H9 (cell line): ENCODE data around the gene RFTN2. TPM values are rescaled to one million over a fixed set of nuclear protein-coding genes. Genes with fewer than 3 reads are reported as not detected.

Experiments
- DNase-seq: peaks from one replicate; pipeline ENCODE4 v3.0.0-alpha.2; 2017
- H2AFZ ChIP-seq: one replicate; pipeline ENCODE4 v1.6.1; 2013; ENCODE audit warnings: mild to moderate bottlenecking, low read length, control low read depth, moderate library complexity
- H2AK5ac ChIP-seq: 2 replicates; pipeline ENCODE4 v1.6.1; 2013; ENCODE audit warnings: low read length, control low read depth, mixed read lengths; ENCODE audit not compliant: insufficient read length
- H2BK120ac ChIP-seq: one replicate; pipeline ENCODE4 v1.6.1; 2013; ENCODE audit warnings: low read depth, mild to moderate bottlenecking, low read length, control low read depth, inconsistent platforms; ENCODE audit not compliant: poor library complexity, severe bottlenecking
- H2BK12ac ChIP-seq: 2 replicates; pipeline ENCODE4 v1.6.1; 2013; ENCODE audit warnings: low read length, control low read depth, mixed read lengths, low read depth; ENCODE audit not compliant: insufficient read length
- H2BK15ac ChIP-seq: 2 replicates; pipeline ENCODE4 v1.6.1; 2013; ENCODE audit warnings: low read depth, low read length, control low read depth
- H2BK20ac ChIP-seq: one replicate; pipeline ENCODE4 v1.6.1; 2013; ENCODE audit warnings: low read depth, mild to moderate bottlenecking, low read length, control low read depth, inconsistent platforms; ENCODE audit not compliant: poor library complexity, severe bottlenecking
- H2BK5ac ChIP-seq: 2 replicates; pipeline ENCODE4 v1.6.1; 2013; ENCODE audit warnings: low read length, control low read depth, mixed read lengths; ENCODE audit not compliant: insufficient read length
- H3K14ac ChIP-seq: 2 replicates; pipeline ENCODE4 v1.6.1; 2013; ENCODE audit warnings: low read length, control low read depth; ENCODE audit not compliant: insufficient read depth
- H3K18ac ChIP-seq: 2 replicates; pipeline ENCODE4 v1.6.1; 2013; ENCODE audit warnings: low read depth, mild to moderate bottlenecking, mixed read lengths, low read length, control low read depth; ENCODE audit not compliant: insufficient read length
- H3K23ac ChIP-seq: 2 replicates; pipeline ENCODE4 v1.6.1; 2013; ENCODE audit warnings: low read length, control low read depth, mixed read lengths, low read depth; ENCODE audit not compliant: insufficient read length
- H3K23me2 ChIP-seq: 2 replicates; pipeline ENCODE4 v1.6.1; 2013; ENCODE audit warnings: low read depth, mild to moderate bottlenecking, mixed read lengths, low read length, control low read depth; ENCODE audit not compliant: insufficient read length, poor library complexity, severe bottlenecking
- H3K27ac ChIP-seq: 2 replicates; pipeline ENCODE4 v1.5.1; 2013; ENCODE audit warnings: low read length, control low read depth, mixed read lengths, low read depth; ENCODE audit not compliant: insufficient read length
- H3K27me3 ChIP-seq: 2 replicates; pipeline ENCODE4 v1.6.1; 2013; ENCODE audit warnings: low read length, control low read depth, inconsistent platforms; ENCODE audit not compliant: insufficient read depth
- H3K4ac ChIP-seq: 2 replicates; pipeline ENCODE4 v1.6.1; 2013; ENCODE audit warnings: low read depth, mild to moderate bottlenecking, control low read depth, inconsistent platforms, low read length, moderate library complexity
- H3K4me1 ChIP-seq: 2 replicates; pipeline ENCODE4 v1.6.1; 2013; ENCODE audit warnings: low read length, control low read depth, inconsistent platforms; ENCODE audit not compliant: insufficient read depth
- H3K4me2 ChIP-seq: 2 replicates; pipeline ENCODE4 v1.6.1; 2013; ENCODE audit warnings: low read length, control low read depth, mixed read lengths; ENCODE audit not compliant: insufficient read length, insufficient read depth
- H3K56ac ChIP-seq: 2 replicates; pipeline ENCODE4 v1.6.1; 2013; ENCODE audit warnings: low read depth, mild to moderate bottlenecking, mixed read lengths, low read length, control low read depth; ENCODE audit not compliant: insufficient read length
- H3K79me1 ChIP-seq: 2 replicates; pipeline ENCODE4 v1.6.1; 2013; ENCODE audit warnings: low read depth, mild to moderate bottlenecking, moderate library complexity, low read length, control low read depth, inconsistent platforms; ENCODE audit not compliant: insufficient read depth, poor library complexity, severe bottlenecking
- H3K79me2 ChIP-seq: 2 replicates; pipeline ENCODE4 v1.6.1; 2013; ENCODE audit warnings: low read length, control low read depth, inconsistent platforms; ENCODE audit not compliant: insufficient read depth
- H3K9ac ChIP-seq: 2 replicates; pipeline ENCODE4 v1.6.1; 2013; ENCODE audit warnings: low read length, control low read depth, mixed read lengths; ENCODE audit not compliant: insufficient read length; ENCODE audit errors: extremely low read depth
- H3K9me3 ChIP-seq: one replicate; pipeline ENCODE4 v1.6.1; 2013; ENCODE audit warnings: low read depth, low read length, inconsistent platforms; ENCODE audit not compliant: control insufficient read depth
- H3T11ph ChIP-seq: one replicate; pipeline ENCODE4 v1.6.1; 2013; ENCODE audit warnings: mild to moderate bottlenecking, low read length, control low read depth, inconsistent platforms
- H4K20me1 ChIP-seq: one replicate; pipeline ENCODE4 v1.6.1; 2013; ENCODE audit not compliant: control insufficient read depth, insufficient read length, insufficient read depth
- H4K5ac ChIP-seq: 2 replicates; pipeline ENCODE4 v1.6.1; 2013; ENCODE audit warnings: low read depth, mild to moderate bottlenecking, mixed read lengths, low read length, control low read depth; ENCODE audit not compliant: insufficient read length
- H4K8ac ChIP-seq: replicated peaks from 2 replicates; pipeline ENCODE4 v1.6.1; 2013; ENCODE audit warnings: low read length, control low read depth, mixed read lengths, low read depth; ENCODE audit not compliant: insufficient read length
- H4K91ac ChIP-seq: 2 replicates; pipeline ENCODE4 v1.6.1; 2013; ENCODE audit warnings: low read depth, mild to moderate bottlenecking, moderate library complexity, mixed read lengths, low read length, control low read depth; ENCODE audit not compliant: insufficient read length
- H3K27ac Mint-ChIP-seq, 3 experiments: 2 replicates in 2 of 3; 3 replicates in 1 of 3; pipeline ENCODE4 v1.8.0; 2020 to 2021; ENCODE audit warnings: mixed read lengths in 3 of 3, mild to moderate bottlenecking in 1 of 3, moderate library complexity in 1 of 3
- H3K27me3 Mint-ChIP-seq: 2 replicates; pipeline ENCODE4 v1.8.0; 2021; ENCODE audit warnings: low read depth, mild to moderate bottlenecking, moderate library complexity, mixed read lengths
- H3K36me3 Mint-ChIP-seq, 3 experiments: 2 replicates in 2 of 3; 3 replicates in 1 of 3; pipeline ENCODE4 v1.8.0; 2020 to 2021; ENCODE audit warnings: low read depth in 3 of 3, mixed read lengths in 3 of 3; ENCODE audit not compliant: insufficient read depth in 1 of 3
- H3K4me1 Mint-ChIP-seq, 2 experiments: 2 replicates each; pipeline ENCODE4 v1.8.0; 2020; ENCODE audit warnings: mixed read lengths in 2 of 2
- H3K4me3 Mint-ChIP-seq, 2 experiments: 2 replicates in 1 of 2; 3 replicates in 1 of 2; pipeline ENCODE4 v1.8.0; 2020 to 2021; ENCODE audit warnings: mild to moderate bottlenecking in 2 of 2, mixed read lengths in 2 of 2, moderate library complexity in 1 of 2
- H3K9me3 Mint-ChIP-seq, 2 experiments: 2 replicates in 1 of 2; 3 replicates in 1 of 2; pipeline ENCODE4 v1.8.0; 2020; ENCODE audit warnings: mild to moderate bottlenecking in 2 of 2, mixed read lengths in 2 of 2, moderate library complexity in 1 of 2
- CTCF ChIP-seq: fragments of 200-600 bp; sonication (generic); conservative IDR thresholded peaks from 3 replicates; pipeline ENCODE4 v1.8.0; 2021; ENCODE audit warnings: antibody characterized with exemption, mild to moderate bottlenecking
- total RNA-seq: library from RNA; stranded (reverse); gene quantifications from 2 replicates; pipeline ENCODE4 v1.2.1, GENCODE V29; 2021

Gene RFTN2
- total RNA-seq, 1 experiment from 2014 or later = 0.28 TPM

DNA sequence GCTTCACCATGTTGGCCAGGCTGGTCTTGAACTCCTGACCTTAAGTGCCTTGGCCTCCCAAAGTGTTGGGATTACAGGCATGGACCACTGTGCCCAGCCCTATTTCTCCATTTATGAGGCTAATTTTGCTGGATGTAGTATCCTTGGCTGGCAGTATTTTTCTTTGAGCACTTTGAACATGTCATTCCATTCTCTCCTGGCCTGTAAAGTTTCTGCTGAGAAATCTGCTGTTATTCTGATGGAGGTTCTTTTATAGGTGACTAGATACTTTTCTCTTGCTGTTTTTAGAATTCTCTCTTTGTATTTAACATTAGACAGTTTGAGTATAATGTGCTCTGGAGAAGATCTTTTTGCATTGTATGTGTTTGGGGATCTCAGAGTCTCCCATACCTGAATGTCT is 9.1 kb downstream of the RFTN2 start:
- Histone ChIP-seq H3K14ac (no peak overlapping the region), H3K23ac (no peak overlapping the region), H2BK120ac (no peak overlapping the region), H2BK15ac (no peak overlapping the region), H3K9me3 (no peaks in the 10 kb centered on the region), H3K79me2 (no peaks in the 10 kb centered on the region), H3K4ac (no peak overlapping the region), H2BK12ac (no peak overlapping the region), H3K18ac (no peak overlapping the region), H3K27ac (no peak overlapping the region), H3K79me1 (no peaks in the 10 kb centered on the region), H3K27me3 (no peaks in the 10 kb centered on the region), H3K23me2 (no peaks in the 10 kb centered on the region), H2AFZ (no peak overlapping the region), H4K91ac (no peak overlapping the region), H4K20me1 (no peaks in the 10 kb centered on the region), H2BK20ac (no peak overlapping the region), H3T11ph (no peak overlapping the region), H4K8ac (no peak overlapping the region), H2BK5ac (no peak overlapping the region), H3K4me2 (no peak overlapping the region), H3K4me1 (no peaks in the 10 kb centered on the region), H2AK5ac (no peak overlapping the region), H3K9ac (no peak overlapping the region), H4K5ac (no peak overlapping the region), H3K56ac (no peak overlapping the region)
- DNase-seq = no peak
- TF ChIP-seq CTCF = no peak
- Mint-ChIP-seq H3K27me3 (no peaks in the 10 kb centered on the region), H3K9me3 (peaks cover 21 to 39% of the 10 kb centered on the region in 2 experiments), H3K36me3 (peaks cover 14 to 40% (median 34%) of the 10 kb centered on the region in 3 experiments), H3K4me3 (no peak overlapping the region), H3K27ac (no peak overlapping the region), H3K4me1 (peaks cover 23 to 32% of the 10 kb centered on the region in 2 experiments)
